Small intestine (tissue), 4 donors: ENCODE measurements around the gene PRR3. TPM values are rescaled to one million over a fixed set of nuclear protein-coding genes. Genes with fewer than 3 reads are reported as not detected.

Experiments used
- polyA plus RNA-seq, 4 donors: library from polyadenylated mRNA; stranded (reverse) in 3 of 4; unstranded in 1 of 4; fragments of 200-250 nt in 3 of 4; fragments of 120-200 nt in 1 of 4; gene quantifications; one replicate each; pipeline versions ENCODE4 v1.2.1 to v1.2.3, GENCODE V29; 2013
- donor health status: healthy with polysubstance abuse.
- donor health status: Bipolar disorder and iron deficiency.
- donor health status: healthy.

PRR3 gene
- polyA plus RNA-seq, 4 donors, result 3.6 to 15.2 (median 5.1) TPM

Other genes with a start within 250 kb of the PRR3 start
- 10 to 100 TPM in 1 of 4 donors, 1 to 10 TPM in 3; 8.9 to 12.0 (median 9.4) TPM for gene TRIM39, start 230.4 kb upstream of the PRR3 start, polyA plus RNA-seq
- gene RPP21, start 212.1 kb upstream of the PRR3 start, polyA plus RNA-seq, result 100 to 1,000 TPM in 1 of 4 donors, 10 to 100 TPM in 3; 71.1 to 100 (median 85.2) TPM
- 100 to 1,000 TPM in 3 of 4 donors, 10 to 100 TPM in 1; 72.5 to 494 (median 229) TPM for gene HLA-E, start 67.8 kb upstream of the PRR3 start, polyA plus RNA-seq
- 10 to 100 TPM; 25.9 to 56.7 (median 43.1) TPM for gene GNL1, start 806 bp upstream of the PRR3 start, polyA plus RNA-seq
- gene ABCF1, start 14.1 kb downstream of the PRR3 start, polyA plus RNA-seq, result 10 to 100 TPM; 30.0 to 76.5 (median 38.8) TPM
- gene PPP1R10, start 59.9 kb downstream of the PRR3 start, polyA plus RNA-seq, result 10 to 100 TPM; 21.3 to 44.0 (median 32.5) TPM
- gene MRPS18B, start 60.5 kb downstream of the PRR3 start, polyA plus RNA-seq, result 10 to 100 TPM; 54.1 to 93.0 (median 90.3) TPM
- 10 to 100 TPM in 2 of 4 donors, 1 to 10 TPM in 2; 6.5 to 28.2 (median 11.6) TPM for gene ATAT1, start 69.6 kb downstream of the PRR3 start, polyA plus RNA-seq
- 100 to 1,000 TPM in 1 of 4 donors, 10 to 100 TPM in 3; 32.6 to 125 (median 59.7) TPM for gene C6orf136, start 89.8 kb downstream of the PRR3 start, polyA plus RNA-seq
- gene DHX16, start 115.7 kb downstream of the PRR3 start, polyA plus RNA-seq, result 10 to 100 TPM; 27.5 to 82.5 (median 51.4) TPM
- gene PPP1R18, start 129.3 kb downstream of the PRR3 start, polyA plus RNA-seq, result 10 to 100 TPM; 10.1 to 22.7 (median 17.9) TPM
- gene NRM, start 133.7 kb downstream of the PRR3 start, polyA plus RNA-seq, result 10 to 100 TPM in 2 of 4 donors, 1 to 10 TPM in 2; 1.1 to 14.2 (median 8.0) TPM
- gene MDC1, start 160.0 kb downstream of the PRR3 start, polyA plus RNA-seq, result 10 to 100 TPM in 2 of 4 donors, 1 to 10 TPM in 2; 1.8 to 20.7 (median 7.6) TPM
- 100 to 1,000 TPM in 2 of 4 donors, 10 to 100 TPM in 2; 47.0 to 371 (median 188) TPM for gene TUBB, start 163.1 kb downstream of the PRR3 start, polyA plus RNA-seq
- 100 to 1,000 TPM in 3 of 4 donors, 10 to 100 TPM in 1; 77.4 to 166 (median 144) TPM for gene FLOT1, start 185.4 kb downstream of the PRR3 start, polyA plus RNA-seq
- 10 to 100 TPM; 13.4 to 69.5 (median 14.7) TPM for gene IER3, start 187.3 kb downstream of the PRR3 start, polyA plus RNA-seq